OCI-LY1 (cell line): ENCODE results near the gene PIK3C2G.

Experiments used
- CTCF ChIP-seq: fragments of 200-600 bp; sonication (generic), shearing (Covaris generic); IDR thresholded peaks from 2 replicates; pipeline ENCODE4 v1.5.1; 2017; ENCODE audit warnings: mild to moderate bottlenecking, antibody characterized with exemption, low read length, moderate library complexity, mixed read lengths
- EZH2 ChIP-seq: fragments of 200-600 bp; sonication (generic), shearing (Covaris generic); IDR thresholded peaks from 2 replicates; pipeline ENCODE4 v1.8.0; 2017; ENCODE audit warnings: borderline replicate concordance, mixed run types, mild to moderate bottlenecking, antibody characterized with exemption, low read length, moderate library complexity, mixed read lengths

- no peak for TF ChIP-seq CTCF
- no peak for TF ChIP-seq EZH2
Observed at GRCh38 chr12:18419311-18419710, 158.0 kb downstream of the PIK3C2G start.
